DND-41 (cell line): ENCODE measurements around the gene CCDC183.
A peak's percentile ranks its signal among the peaks of the same experiment; 100 is the strongest.

Experiments
- ATAC-seq: fragments of 200-7000 bp; cut with Tn5 transposase; 3 replicates; pipeline ENCODE4 v1.9.1; 2021; ENCODE audit warnings: low read depth; ENCODE audit not compliant: insufficient read depth
- DNase-seq: peaks from one replicate; pipeline ENCODE4 v3.0.0-alpha.2; 2020
- H2AFZ ChIP-seq: 2 replicates; pipeline ENCODE4 v1.6.0; 2012; ENCODE audit warnings: low read depth, low read length
- H3K27ac ChIP-seq: 2 replicates; pipeline ENCODE4 v1.5.1; 2012; ENCODE audit warnings: low read length, inconsistent platforms
- H3K27me3 ChIP-seq: fragments of 200-600 bp; sonication (generic); 2 replicates; pipeline ENCODE4 v1.6.0; 2012; ENCODE audit warnings: low read length, mild to moderate bottlenecking, inconsistent platforms; ENCODE audit not compliant: insufficient read depth, poor library complexity
- H3K36me3 ChIP-seq: 2 replicates; pipeline ENCODE4 v1.5.1; 2012; ENCODE audit warnings: low read length, inconsistent platforms; ENCODE audit not compliant: insufficient read depth
- H3K4me1 ChIP-seq: 2 replicates; pipeline ENCODE4 v1.5.1; 2012; ENCODE audit warnings: mild to moderate bottlenecking, low read length; ENCODE audit not compliant: insufficient read depth
- H3K4me2 ChIP-seq: 2 replicates; pipeline ENCODE4 v1.6.0; 2012; ENCODE audit warnings: mild to moderate bottlenecking, moderate library complexity, low read length, inconsistent platforms; ENCODE audit not compliant: insufficient read depth
- H3K4me3 ChIP-seq, 2 experiments: fragments of 200-600 bp in 1 of 2; shearing (Covaris generic) in 1 of 2; 2 replicates each; pipeline ENCODE4 v1.5.1; 2012 to 2016; ENCODE audit warnings: inconsistent platforms in 2 of 2, low read length in 2 of 2, mild to moderate bottlenecking in 2 of 2, low read depth in 1 of 2, moderate library complexity in 1 of 2
- H3K79me2 ChIP-seq: 2 replicates; pipeline ENCODE4 v1.6.0; 2012; ENCODE audit warnings: low read length, inconsistent platforms; ENCODE audit not compliant: insufficient read depth
- H3K9ac ChIP-seq: 2 replicates; pipeline ENCODE4 v1.6.0; 2012; ENCODE audit warnings: low read depth, mild to moderate bottlenecking, inconsistent platforms, low read length, moderate library complexity
- H3K9me3 ChIP-seq: 2 replicates; pipeline ENCODE4 v1.5.1; 2012; ENCODE audit warnings: low read length, moderate library complexity, mild to moderate bottlenecking, inconsistent platforms; ENCODE audit not compliant: insufficient read depth, severe bottlenecking
- H4K20me1 ChIP-seq: 2 replicates; pipeline ENCODE4 v1.6.0; 2012; ENCODE audit warnings: low read length; ENCODE audit not compliant: insufficient read depth
- EZH2 ChIP-seq: IDR thresholded peaks from 3 replicates; pipeline ENCODE4 v1.6.1; 2012; ENCODE audit warnings: borderline replicate concordance, low read depth, mild to moderate bottlenecking, moderate library complexity, low read length, inconsistent platforms; ENCODE audit not compliant: severe bottlenecking
- TF ChIP-seq, protein P1 (sequence below): IDR thresholded peaks from 2 replicates; pipeline ENCODE4 v1.5.1; 2012; ENCODE audit warnings: borderline replicate concordance, low read length, moderate library complexity, mild to moderate bottlenecking; ENCODE audit not compliant: poor library complexity, severe bottlenecking; ENCODE audit errors: extremely low read depth

CCDC183 gene

DNA sequence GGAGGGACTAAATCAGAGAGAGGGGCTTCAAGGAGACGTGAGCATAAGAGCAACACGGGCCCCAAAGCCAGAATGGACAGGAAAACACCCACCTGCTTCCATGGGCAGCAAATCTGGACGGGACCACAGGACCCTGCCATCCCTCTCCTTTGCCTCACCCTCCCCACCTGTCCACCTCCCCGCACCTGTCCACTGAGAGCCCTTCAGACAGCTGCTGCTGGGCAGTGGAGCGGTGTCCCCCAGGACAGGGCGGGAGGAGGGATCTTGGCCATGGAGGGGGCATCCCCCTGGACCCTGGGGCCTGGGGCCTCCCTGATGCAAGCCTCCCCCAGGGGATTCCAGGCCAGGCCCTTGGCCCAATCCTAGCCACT lies 2.6 kb downstream of the CCDC183 start:
- Histone ChIP-seq H3K9ac (no peak overlapping the region), H3K9me3 (no peaks in the 10 kb centered on the region), H3K27ac (no peak overlapping the region), H3K27me3 (peaks cover 26% of the 10 kb centered on the region), H3K36me3 (no peaks in the 10 kb centered on the region), H3K79me2 (no peaks in the 10 kb centered on the region), H3K4me1 (peaks cover 24% of the 10 kb centered on the region), H2AFZ (no peak overlapping the region), H3K4me2 (no peak overlapping the region), H3K4me3 (no peak overlapping the region), H4K20me1 (peaks cover 17% of the 10 kb centered on the region; the same call in 1 of the 2 replicates)
- DNase-seq (no peak), ATAC-seq (no peak)
- TF ChIP-seq EZH2: no peak
- TF ChIP-seq, protein P1, sequence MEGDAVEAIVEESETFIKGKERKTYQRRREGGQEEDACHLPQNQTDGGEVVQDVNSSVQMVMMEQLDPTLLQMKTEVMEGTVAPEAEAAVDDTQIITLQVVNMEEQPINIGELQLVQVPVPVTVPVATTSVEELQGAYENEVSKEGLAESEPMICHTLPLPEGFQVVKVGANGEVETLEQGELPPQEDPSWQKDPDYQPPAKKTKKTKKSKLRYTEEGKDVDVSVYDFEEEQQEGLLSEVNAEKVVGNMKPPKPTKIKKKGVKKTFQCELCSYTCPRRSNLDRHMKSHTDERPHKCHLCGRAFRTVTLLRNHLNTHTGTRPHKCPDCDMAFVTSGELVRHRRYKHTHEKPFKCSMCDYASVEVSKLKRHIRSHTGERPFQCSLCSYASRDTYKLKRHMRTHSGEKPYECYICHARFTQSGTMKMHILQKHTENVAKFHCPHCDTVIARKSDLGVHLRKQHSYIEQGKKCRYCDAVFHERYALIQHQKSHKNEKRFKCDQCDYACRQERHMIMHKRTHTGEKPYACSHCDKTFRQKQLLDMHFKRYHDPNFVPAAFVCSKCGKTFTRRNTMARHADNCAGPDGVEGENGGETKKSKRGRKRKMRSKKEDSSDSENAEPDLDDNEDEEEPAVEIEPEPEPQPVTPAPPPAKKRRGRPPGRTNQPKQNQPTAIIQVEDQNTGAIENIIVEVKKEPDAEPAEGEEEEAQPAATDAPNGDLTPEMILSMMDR: no peak

DNA sequence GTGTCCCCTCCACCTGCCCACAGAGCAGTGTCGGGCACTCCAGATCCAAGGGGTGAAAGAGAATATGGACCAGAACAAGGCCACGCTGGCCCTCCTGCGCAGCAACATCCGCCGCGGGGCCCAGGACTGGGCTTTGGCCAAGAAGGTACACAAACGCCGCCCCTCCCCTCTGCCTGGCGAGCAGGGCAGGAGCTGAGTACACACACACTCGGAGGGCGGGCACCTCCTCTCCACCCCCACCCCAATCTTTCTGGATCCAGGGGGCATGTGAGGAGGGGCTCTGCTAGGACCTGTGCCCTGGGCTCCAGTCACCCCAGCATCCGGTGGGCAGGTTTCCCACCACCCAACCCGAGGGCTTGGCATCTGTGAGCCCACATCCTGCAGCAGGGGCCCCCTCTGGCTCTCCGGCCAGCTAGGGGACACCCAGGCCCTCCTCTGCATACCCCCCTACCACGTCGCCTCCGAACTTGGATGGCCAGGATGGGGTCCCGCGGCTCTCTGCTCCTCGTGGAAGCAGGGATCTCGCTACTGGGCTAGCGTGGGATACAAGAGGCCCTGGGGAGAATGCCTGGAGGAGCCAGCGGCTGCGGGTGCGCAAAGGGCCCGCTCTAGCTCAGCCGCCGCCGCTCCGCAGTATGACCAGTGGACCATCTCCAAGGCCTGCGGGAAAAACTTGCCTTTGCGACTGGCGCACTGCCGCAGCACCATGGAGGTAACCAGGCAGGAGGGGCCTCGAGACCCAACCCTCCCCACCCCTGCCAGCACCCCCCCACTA lies 3.1 kb downstream of the CCDC183 start:
- no peak for DNase-seq
- peaks cover 24% of the 10 kb centered on the region for H3K4me1 ChIP-seq
- peak overlapping the region; percentile 78 for H3K4me2 ChIP-seq
- TF ChIP-seq EZH2: no peak
- TF ChIP-seq, protein P1: no peak
- peaks cover 26% of the 10 kb centered on the region for H3K27me3 ChIP-seq
- H3K79me2 ChIP-seq: no peaks in the 10 kb centered on the region
- peaks cover 17% of the 10 kb centered on the region; the same call in 1 of the 2 replicates for H4K20me1 ChIP-seq
- no peak overlapping the region for H3K27ac ChIP-seq
- H2AFZ ChIP-seq: no peak overlapping the region
- H3K36me3 ChIP-seq: no peaks in the 10 kb centered on the region
- H3K9me3 ChIP-seq: no peaks in the 10 kb centered on the region
- peak overlapping the region in 1 of 2 experiments; percentile 46; a peak in 2 of 4 replicates for H3K4me3 ChIP-seq
- no peak for ATAC-seq
- H3K9ac ChIP-seq: peak overlapping the region; percentile 21; the same call in 1 of the 2 replicates

DNA sequence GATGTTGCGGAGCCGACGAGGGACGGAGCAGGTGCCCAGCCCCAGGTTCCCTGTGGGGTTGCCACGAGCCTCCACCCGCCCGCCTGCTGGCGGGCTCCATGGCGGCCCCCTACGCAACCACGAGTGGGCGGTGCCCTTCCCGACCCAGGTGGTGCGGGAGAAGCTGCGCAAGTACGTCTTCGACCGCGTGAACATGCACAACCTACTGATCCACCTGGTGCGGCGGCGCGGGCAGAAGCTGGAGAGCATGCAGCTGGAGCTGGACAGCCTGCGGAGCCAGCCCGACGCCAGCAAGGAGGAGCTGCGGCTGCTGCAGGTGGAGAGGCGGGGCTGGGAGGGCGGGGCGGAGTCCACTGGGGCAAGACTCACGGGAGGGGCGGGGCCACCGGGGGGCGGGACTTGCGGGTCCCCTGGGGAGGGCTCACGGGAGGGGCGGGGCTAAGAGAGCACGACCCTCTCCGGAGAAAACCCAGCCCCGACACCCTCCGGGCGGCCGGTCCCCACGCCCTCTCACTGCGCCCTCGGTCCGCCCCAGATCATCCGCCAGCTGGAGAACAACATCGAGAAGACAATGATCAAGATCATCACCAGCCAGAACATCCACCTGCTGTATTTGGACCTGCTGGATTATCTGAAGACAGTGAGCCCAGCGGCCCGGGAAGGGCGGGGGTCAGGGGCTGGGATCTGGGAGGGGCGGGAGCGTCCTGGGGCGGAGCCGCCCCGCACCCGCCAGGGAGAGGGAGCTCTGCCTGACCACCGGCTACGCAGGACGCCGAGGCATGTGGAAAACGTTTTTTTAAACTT lies 3.9 kb downstream of the CCDC183 start:
- H3K4me2 ChIP-seq: peak overlapping the region; percentile 78
- no peaks in the 10 kb centered on the region for H3K79me2 ChIP-seq
- DNase-seq (peak; percentile 81), ATAC-seq (peak; percentile 78)
- no peaks in the 10 kb centered on the region for H3K9me3 ChIP-seq
- no peak for TF ChIP-seq EZH2
- TF ChIP-seq, protein P1: no peak
- no peak overlapping the region for H3K27ac ChIP-seq
- peaks cover 17% of the 10 kb centered on the region; the same call in 1 of the 2 replicates for H4K20me1 ChIP-seq
- H3K4me3 ChIP-seq: peak overlapping the region in 1 of 2 experiments; percentile 46; a peak in 2 of 4 replicates
- 0 out of 2 replicates have a peak, but pooled peaks cover 2% of the 10 kb centered on the region for H3K36me3 ChIP-seq
- H2AFZ ChIP-seq: peak overlapping the region; percentile 49; the same call in 1 of the 2 replicates
- H3K9ac ChIP-seq: peak overlapping the region; percentile 26; the same call in 1 of the 2 replicates
- H3K4me1 ChIP-seq: peaks cover 24% of the 10 kb centered on the region
- H3K27me3 ChIP-seq: peaks cover 26% of the 10 kb centered on the region
